Mucosa of rectum (tissue), 2 donors: ENCODE measurements around the gene SPRR3.
"Not testable (repeated sequence)": the region's sequence is repeated elsewhere in the genome, so short reads cannot be mapped to it uniquely, and the experiment has no call there.

Source experiments
- H3K27ac ChIP-seq, 2 donors: one replicate each; pipeline ENCODE4 v1.7.0; 2013; ENCODE audit warnings: inconsistent platforms in 2 of 2, low read depth in 2 of 2, low read length in 2 of 2
- H3K27me3 ChIP-seq, 2 donors: one replicate each; pipeline ENCODE4 v1.7.0; 2013; ENCODE audit warnings: low read length in 2 of 2; ENCODE audit not compliant: control insufficient read depth in 2 of 2, insufficient read depth in 2 of 2
- H3K36me3 ChIP-seq, 2 donors: one replicate each; pipeline ENCODE4 v1.7.0; 2013; ENCODE audit warnings: low read length in 2 of 2; ENCODE audit not compliant: control insufficient read depth in 2 of 2, insufficient read depth in 2 of 2
- H3K4me1 ChIP-seq, 2 donors: one replicate each; pipeline ENCODE4 v1.7.0; 2013; ENCODE audit warnings: low read length in 2 of 2, mild to moderate bottlenecking in 1 of 2; ENCODE audit not compliant: control insufficient read depth in 2 of 2, insufficient read depth in 2 of 2
- H3K4me3 ChIP-seq, 2 donors: one replicate each; pipeline ENCODE4 v1.7.0; 2013; ENCODE audit warnings: low read length in 2 of 2
- H3K9ac ChIP-seq, 2 donors: one replicate each; pipeline ENCODE4 v1.7.0; 2013; ENCODE audit warnings: low read length in 2 of 2, low read depth in 1 of 2, mild to moderate bottlenecking in 1 of 2
- H3K9me3 ChIP-seq, 2 donors: one replicate each; pipeline ENCODE4 v1.7.0; 2013; ENCODE audit warnings: low read length in 2 of 2; ENCODE audit not compliant: control insufficient read depth in 2 of 2
- donor health status: healthy.
- donor health status: Normal muscosa, but diverticular disease.

Gene SPRR3

DNA sequence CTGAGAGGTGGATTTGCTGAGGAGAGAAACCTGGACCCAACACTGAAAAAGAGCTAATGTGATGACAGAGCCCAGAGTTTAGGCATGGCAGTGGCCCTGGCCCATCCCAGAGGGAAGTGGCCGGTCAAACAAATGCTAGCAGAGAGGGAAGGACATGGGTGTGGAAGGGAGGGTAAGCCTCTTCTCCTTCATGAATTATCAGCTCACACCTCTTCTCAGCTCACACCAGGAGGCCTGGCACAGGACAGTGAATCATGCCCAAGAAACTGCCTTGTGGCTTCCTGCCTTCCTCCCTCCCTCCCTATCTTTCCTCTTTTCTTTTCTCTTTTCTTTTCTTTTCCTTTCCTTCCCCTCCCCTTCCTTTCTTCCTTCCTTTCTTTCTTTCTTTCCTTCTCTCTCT, 1.3 kb upstream of the SPRR3 start:
- peaks cover 0 to 2% of the 10 kb centered on the region in 2 donors for H3K27me3 ChIP-seq
- H3K27ac ChIP-seq = no peak overlapping the region
- no peak overlapping the region for H3K4me3 ChIP-seq

DNA sequence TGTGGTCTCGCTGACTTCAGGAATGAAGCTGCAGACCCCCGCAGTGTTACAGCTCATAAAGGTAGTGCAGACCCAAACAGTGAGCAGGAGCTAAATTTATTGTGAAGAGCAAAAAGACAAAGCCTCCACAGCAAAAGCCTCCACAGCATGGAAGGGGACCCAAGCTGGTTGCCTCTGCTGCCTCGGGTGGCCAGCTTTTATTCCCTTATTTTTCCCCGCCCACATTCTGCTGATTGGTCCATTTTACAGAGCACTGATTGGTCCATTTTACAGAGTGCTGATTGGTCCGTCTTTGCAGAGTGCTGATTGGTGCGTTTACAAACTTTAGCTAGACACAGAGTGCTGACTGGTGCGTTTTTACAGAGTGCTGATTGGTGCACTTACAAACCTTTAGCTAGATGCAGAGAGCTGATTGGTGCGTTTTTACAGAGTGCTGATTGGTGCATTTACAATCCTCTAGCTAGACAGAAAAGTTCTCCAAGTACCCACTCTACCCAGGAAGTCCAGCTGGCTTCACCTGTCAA, 9.7 kb downstream of the SPRR3 start:
- H3K9ac ChIP-seq, H3K4me3 ChIP-seq, H3K36me3 ChIP-seq, H3K27me3 ChIP-seq, H3K4me1 ChIP-seq, H3K9me3 ChIP-seq, H3K27ac ChIP-seq: not testable (repeated sequence)

More for the DNA sequence above, 1.3 kb upstream of the SPRR3 start:
- no peaks in the 10 kb centered on the region for H3K36me3 ChIP-seq
- H3K9me3 ChIP-seq = no peaks in the 10 kb centered on the region
- no peaks in the 10 kb centered on the region for H3K4me1 ChIP-seq
- no peak overlapping the region for H3K9ac ChIP-seq

DNA sequence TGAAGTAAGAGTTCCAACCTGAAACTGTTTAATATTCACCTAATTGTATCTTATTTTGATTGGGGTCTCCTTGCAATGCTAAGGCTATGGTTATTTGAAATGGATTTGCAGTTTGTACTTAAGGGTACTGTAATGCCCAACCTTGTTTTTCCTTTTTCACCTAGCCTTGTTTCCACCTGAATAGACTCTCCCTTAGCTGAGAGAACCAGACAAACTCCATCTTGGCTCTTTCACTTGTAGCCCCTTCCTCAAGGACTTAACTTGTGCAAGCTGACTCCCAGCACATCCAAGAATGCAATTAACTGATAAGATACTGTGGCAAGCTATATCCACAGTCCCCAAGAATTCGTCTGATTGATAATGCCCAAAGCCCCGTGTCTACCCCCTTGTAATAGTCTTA, 20.3 kb downstream of the SPRR3 start:
- not testable (repeated sequence) for H3K27ac ChIP-seq, H3K9me3 ChIP-seq, H3K4me1 ChIP-seq, H3K36me3 ChIP-seq, H3K4me3 ChIP-seq, H3K27me3 ChIP-seq, H3K9ac ChIP-seq

DNA sequence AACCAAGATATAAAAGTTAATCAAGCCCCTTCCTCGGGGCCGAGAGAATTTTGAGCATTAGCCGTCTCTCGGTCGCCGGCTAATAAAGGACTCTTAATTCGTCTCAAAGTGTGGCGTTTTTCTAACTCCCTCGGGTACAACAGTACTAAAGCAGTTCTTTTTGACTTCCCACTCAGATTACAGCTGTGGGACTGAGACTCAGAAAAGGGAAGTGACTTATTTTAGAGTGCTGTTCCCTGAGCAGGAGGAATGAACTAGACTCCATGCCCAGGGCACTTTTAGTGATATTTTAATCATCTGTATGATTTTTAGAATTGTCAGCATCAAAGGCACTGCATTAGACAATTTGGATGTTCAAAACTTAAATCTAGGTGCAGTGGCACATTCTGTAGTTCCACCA, 20.8 kb downstream of the SPRR3 start:
- H3K36me3 ChIP-seq, H3K9ac ChIP-seq, H3K27me3 ChIP-seq, H3K9me3 ChIP-seq, H3K4me3 ChIP-seq, H3K4me1 ChIP-seq, H3K27ac ChIP-seq: not testable (repeated sequence)

DNA sequence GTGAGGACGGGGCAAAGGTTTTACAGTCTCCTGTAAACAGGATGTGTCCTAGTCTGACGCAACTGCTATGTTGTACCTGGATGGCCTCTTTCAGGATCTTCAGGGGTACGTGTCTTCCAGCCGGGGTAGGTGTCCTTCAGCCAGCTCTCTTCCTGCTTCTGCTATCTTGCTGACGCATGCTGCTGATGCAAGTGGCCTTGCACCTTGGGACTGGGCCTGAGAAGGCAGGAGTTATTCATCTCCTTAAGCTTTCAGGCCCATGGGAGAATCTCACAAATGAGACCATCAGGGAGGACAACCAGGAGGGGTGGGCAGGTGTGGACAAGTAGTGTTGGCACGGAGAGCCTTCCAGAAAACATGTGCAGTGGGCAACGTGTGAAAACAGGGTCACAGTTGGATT, 21.6 kb downstream of the SPRR3 start:
- Histone ChIP-seq H3K27ac (no peak overlapping the region), H3K9ac (no peak overlapping the region), H3K36me3 (no peaks in the 10 kb centered on the region), H3K4me3 (no peak overlapping the region), H3K27me3 (no peaks in the 10 kb centered on the region), H3K4me1 (no peaks in the 10 kb centered on the region), H3K9me3 (no peaks in the 10 kb centered on the region)

DNA sequence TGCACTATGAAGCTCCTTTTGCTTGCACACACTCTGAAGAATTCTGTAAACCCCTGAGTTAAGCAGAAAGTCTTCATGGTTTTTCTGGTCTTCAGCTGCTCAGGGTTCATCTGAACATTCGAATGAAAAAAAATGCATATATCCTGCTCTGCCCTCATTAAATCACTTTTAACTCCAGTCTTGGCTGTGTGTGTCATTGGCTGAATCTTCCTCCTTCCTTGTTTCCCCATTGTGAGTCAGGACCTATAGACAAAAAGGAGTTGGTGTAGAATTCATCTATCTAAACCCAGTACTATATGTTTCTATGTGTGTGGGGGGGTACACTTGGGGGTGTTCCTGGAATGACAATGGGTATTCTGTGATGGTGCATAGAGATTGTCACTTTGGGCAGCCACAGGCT, 22.9 kb downstream of the SPRR3 start:
- H3K27me3 ChIP-seq = no peaks in the 10 kb centered on the region
- no peak overlapping the region for H3K9ac ChIP-seq
- H3K9me3 ChIP-seq = no peaks in the 10 kb centered on the region
- no peak overlapping the region for H3K27ac ChIP-seq
- H3K36me3 ChIP-seq = no peaks in the 10 kb centered on the region
- no peaks in the 10 kb centered on the region for H3K4me1 ChIP-seq
- H3K4me3 ChIP-seq = no peak overlapping the region

DNA sequence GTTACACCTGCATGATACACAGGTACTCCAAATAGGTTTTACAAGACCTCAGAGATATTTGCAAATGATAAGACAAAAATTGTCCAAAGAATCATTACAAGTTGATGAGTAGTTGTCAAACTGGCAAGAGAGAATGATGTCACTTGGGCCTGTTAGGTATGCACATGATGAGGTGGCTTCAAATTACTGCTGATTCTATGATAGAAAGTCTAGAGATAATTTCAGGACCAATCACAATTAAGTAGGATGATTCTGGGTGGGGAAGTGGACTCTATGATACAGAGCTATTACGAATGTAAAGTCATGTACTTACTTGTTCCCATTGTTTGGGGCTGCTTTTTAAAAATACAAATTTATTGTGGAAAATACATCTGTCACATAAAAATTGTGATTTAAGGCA, 24.2 kb downstream of the SPRR3 start:
- no peak overlapping the region for H3K4me3 ChIP-seq
- no peak overlapping the region for H3K27ac ChIP-seq
- no peaks in the 10 kb centered on the region for H3K27me3 ChIP-seq
- no peaks in the 10 kb centered on the region for H3K36me3 ChIP-seq
- no peaks in the 10 kb centered on the region for H3K4me1 ChIP-seq
- H3K9me3 ChIP-seq = no peaks in the 10 kb centered on the region
- H3K9ac ChIP-seq = no peak overlapping the region

DNA sequence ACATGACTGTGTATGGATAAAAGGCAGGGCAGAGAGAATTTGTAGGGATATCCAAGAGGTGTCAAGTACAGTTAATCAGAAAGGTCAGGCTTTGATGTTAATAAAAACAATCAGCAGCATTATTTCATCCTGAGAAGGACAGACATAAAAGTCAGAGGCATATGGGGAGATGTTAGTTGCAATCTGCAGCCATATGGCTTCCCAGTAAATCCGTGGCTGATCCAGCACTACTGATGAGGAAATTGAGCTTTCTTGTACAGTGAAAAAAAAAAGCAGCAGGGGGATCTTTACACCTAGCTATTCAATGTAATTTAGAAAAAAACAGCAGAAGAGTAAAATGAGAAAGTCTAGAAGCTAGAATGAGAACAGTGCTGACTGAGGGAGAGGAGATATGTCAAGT, 27.2 kb downstream of the SPRR3 start:
- Histone ChIP-seq H3K27me3 (no peaks in the 10 kb centered on the region), H3K4me3 (no peak overlapping the region), H3K27ac (no peak overlapping the region), H3K4me1 (no peaks in the 10 kb centered on the region), H3K9me3 (no peaks in the 10 kb centered on the region), H3K36me3 (no peaks in the 10 kb centered on the region), H3K9ac (no peak overlapping the region)

DNA sequence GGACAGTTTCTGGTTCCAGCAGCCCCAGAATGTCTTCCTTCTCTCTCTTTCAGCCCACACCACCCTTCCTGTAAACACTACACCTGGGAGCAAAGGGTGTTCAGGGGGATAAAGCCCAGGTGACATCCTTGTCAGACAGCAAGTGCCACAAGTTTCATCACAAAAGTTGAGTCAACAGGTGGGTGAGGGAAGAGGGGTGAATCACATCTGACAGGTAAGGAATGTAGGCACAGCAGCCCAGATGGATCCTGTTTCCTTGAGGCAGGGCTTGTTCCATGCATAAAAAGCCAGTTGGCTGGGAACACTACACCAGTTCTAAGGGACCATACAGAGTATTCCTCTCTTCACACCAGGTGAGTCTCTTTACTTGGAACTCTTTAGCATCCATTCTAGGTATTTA, 29.3 kb downstream of the SPRR3 start, which contains the start of gene SPRR1B:
SPRR1B (plus strand) TSS at position 309 of the 400 bp plus-strand sequence. CDS start 1,143 bp downstream, outside the sequence.
- H3K9ac ChIP-seq = no peak within 1 kb of the TSS
- H3K9me3 ChIP-seq = no peaks in the 10 kb centered on the region
- H3K36me3 ChIP-seq = no peaks in the 10 kb centered on the region
- no peak within 1 kb of the TSS for H3K27ac ChIP-seq
- H3K27me3 ChIP-seq = no peaks in the 10 kb centered on the region
- H3K4me1 ChIP-seq = no peaks in the 10 kb centered on the region
- no peak within 1 kb of the TSS for H3K4me3 ChIP-seq

DNA sequence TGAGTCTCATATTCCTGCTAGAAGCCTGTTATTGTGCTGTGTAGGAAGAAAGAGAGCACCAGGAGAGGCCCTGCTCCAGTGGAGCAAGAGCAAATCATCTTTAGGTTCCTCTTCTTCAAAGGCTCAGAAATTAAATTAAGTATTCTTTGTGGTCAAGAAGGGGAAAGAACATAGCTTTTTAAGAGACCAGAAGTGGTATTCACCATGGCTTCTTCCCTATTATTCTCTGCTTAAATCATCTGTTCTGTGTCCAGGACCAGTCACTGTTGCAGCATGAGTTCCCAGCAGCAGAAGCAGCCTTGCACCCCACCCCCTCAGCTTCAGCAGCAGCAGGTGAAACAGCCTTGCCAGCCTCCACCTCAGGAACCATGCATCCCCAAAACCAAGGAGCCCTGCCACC, 30.5 kb downstream of the SPRR3 start:
- Histone ChIP-seq H3K36me3 (no peaks in the 10 kb centered on the region), H3K27ac (no peak overlapping the region), H3K4me3 (no peak overlapping the region), H3K9ac (no peak overlapping the region), H3K4me1 (no peaks in the 10 kb centered on the region), H3K9me3 (no peaks in the 10 kb centered on the region), H3K27me3 (no peaks in the 10 kb centered on the region)
